ENCODE measurements around the gene MAN1A1.

The MAN1A1 gene

GRCh38 chr6:119152187-119152586 is 197.4 kb downstream of the MAN1A1 start:
- no peak overlapping the region for H3K4me3 ChIP-seq (ENCODE audit: low read depth, low read length)

- no peak overlapping the region for H3K4me3 ChIP-seq (ENCODE audit: low read depth, low read length)
Observed at GRCh38 chr6:119148825-119149525, 200.6 kb downstream of the MAN1A1 start.

GRCh38 chr6:119148098-119148824 is 201.3 kb downstream of the MAN1A1 start:
- no peak overlapping the region for H3K4me3 ChIP-seq (ENCODE audit: low read depth, low read length)

GRCh38 chr6:119147101-119148053 is 202.2 kb downstream of the MAN1A1 start:
- no peak overlapping the region for H3K4me3 ChIP-seq (ENCODE audit: low read depth, low read length)

GRCh38 chr6:119145111-119145510 is 204.4 kb downstream of the MAN1A1 start:
- H3K4me3 ChIP-seq (ENCODE audit: low read depth, low read length), result no peak overlapping the region

GRCh38 chr6:119142637-119143036 is 206.9 kb downstream of the MAN1A1 start:
- no peak overlapping the region for H3K4me3 ChIP-seq (ENCODE audit: low read depth, low read length)

GRCh38 chr6:119142041-119142440 is 207.5 kb downstream of the MAN1A1 start:
- no peak overlapping the region for H3K4me3 ChIP-seq (ENCODE audit: low read depth, low read length)

GRCh38 chr6:119140196-119141140 is 209.1 kb downstream of the MAN1A1 start:
- H3K4me3 ChIP-seq (ENCODE audit: low read depth, low read length), result no peak overlapping the region

- no peak overlapping the region for H3K4me3 ChIP-seq (ENCODE audit: low read depth, low read length)
Observed at GRCh38 chr6:119138906-119139541, 210.5 kb downstream of the MAN1A1 start.

- H3K4me3 ChIP-seq (ENCODE audit: low read depth, low read length), result no peak overlapping the region
Observed at GRCh38 chr6:119137194-119138072, 212.1 kb downstream of the MAN1A1 start.

GRCh38 chr6:119134752-119135151 is 214.8 kb downstream of the MAN1A1 start:
- H3K4me3 ChIP-seq (ENCODE audit: low read depth, low read length), result no peak overlapping the region

GRCh38 chr6:119133400-119133799 is 216.2 kb downstream of the MAN1A1 start:
- no peak overlapping the region for H3K4me3 ChIP-seq (ENCODE audit: low read depth, low read length)

- no peak overlapping the region for H3K4me3 ChIP-seq (ENCODE audit: low read depth, low read length)
Observed at GRCh38 chr6:119132261-119132981, 217.1 kb downstream of the MAN1A1 start.

GRCh38 chr6:119129968-119130484 is 219.5 kb downstream of the MAN1A1 start:
- H3K4me3 ChIP-seq (ENCODE audit: low read depth, low read length), result no peak overlapping the region

GRCh38 chr6:119129148-119129967 is 220.2 kb downstream of the MAN1A1 start:
- H3K4me3 ChIP-seq (ENCODE audit: low read depth, low read length), result no peak overlapping the region

GRCh38 chr6:119128252-119128912 is 221.2 kb downstream of the MAN1A1 start:
- no peak overlapping the region for H3K4me3 ChIP-seq (ENCODE audit: low read depth, low read length)

GRCh38 chr6:119127627-119128026 is 221.9 kb downstream of the MAN1A1 start:
- H3K4me3 ChIP-seq (ENCODE audit: low read depth, low read length), result no peak overlapping the region
